ENCODE results near the gene IFFO2. TPM values are rescaled to one million over a fixed set of nuclear protein-coding genes. Genes with fewer than 3 reads are reported as not detected.
A peak's percentile ranks its signal among the peaks of the same experiment; 100 is the strongest.

IFFO2 gene
- total RNA-seq, 5 donors from 2014 or later (not counting 1 experiment from before 2014, with no cell fraction given): 36.0 to 76.2 (median 37.7) TPM

DNA sequence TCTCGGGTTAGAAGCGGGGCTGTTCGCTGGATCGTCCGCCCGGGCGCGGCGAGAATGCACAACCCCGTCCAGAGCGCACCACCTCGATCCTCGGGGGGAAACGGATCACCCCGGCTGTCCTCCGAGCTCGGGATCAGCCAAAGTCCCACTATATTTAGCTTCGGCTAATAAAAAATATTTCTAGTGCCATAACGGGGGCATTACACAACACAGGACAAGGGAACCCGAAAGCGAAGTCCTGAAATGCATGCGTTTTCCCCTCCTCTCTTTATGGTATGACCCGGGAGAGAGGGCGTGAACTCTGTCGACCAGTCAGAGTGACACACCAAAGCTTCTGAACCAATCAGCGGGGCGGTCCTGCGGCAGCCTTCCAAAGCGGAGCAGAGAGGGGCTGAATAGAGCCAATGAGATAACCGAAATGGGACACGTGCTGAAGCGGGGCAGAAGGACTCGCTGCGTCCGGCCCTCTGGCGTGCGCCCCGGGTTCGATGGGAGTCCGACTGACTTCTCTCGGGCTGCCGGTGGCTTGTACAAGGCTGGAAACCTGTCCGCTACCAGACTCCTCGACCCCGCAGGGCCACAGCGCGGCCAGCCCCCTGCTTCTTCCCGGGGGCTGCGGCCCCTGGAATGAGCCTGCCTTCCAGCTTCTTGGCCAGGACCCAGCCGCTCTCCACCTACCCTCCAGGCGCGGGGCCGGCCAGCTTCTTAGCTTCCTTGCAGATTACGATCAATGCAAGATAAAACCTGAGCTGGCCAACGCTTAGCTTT is 53.8 kb downstream of the IFFO2 start, which contains the start of gene ALDH4A1:
TSS of gene ALDH4A1 (minus strand) at position 33 of the 768 bp plus-strand sequence. CDS start at position 1, 32 bp downstream.
- peak; percentile 79 to 97 (median 92) for DNase-seq
- CTCF ChIA-PET: interaction anchor here in 1 of 2 donors (1.0 to 1.8 kb wide), 6 partner anchors 10 to 211 kb away, joined by 3 to 14 read pairs (median 5); partner anchors contain the start of gene IFFO2
- H3K9me3 ChIP-seq: no peaks in the 10 kb centered on the region
- POLR2A ChIA-PET: interaction anchor here in 1 of 2 donors (0.6 to 1.0 kb wide), 3 partner anchors 14 to 300 kb away, joined by 3 to 5 read pairs (median 5); partner anchors contain the start of gene IFFO2
- Mint-ChIP-seq H3K4me3 (peak within 1 kb of the TSS; percentile 88 to 91 (median 88)), H3K9me3 (no peaks in the 10 kb centered on the region), H3K36me3 (peaks cover under 1% of the 10 kb centered on the region), H3K27ac (peak within 1 kb of the TSS; percentile 96 to 99), H3K4me1 (peaks cover 30 to 47% (median 36%) of the 10 kb centered on the region in 3 donors), H3K27me3 (no peaks in the 10 kb centered on the region)
- H3K4me3 ChIP-seq (ENCODE audit: control insufficient read depth in 1 of 2, extremely low read depth in 1 of 2, low read length in 1 of 2): peak within 1 kb of the TSS; percentile 75 to 77
- no peaks in the 10 kb centered on the region for H3K27me3 ChIP-seq (replicated peaks in 1 of 2; ENCODE audit: control insufficient read depth in 2 of 2, extremely low read depth in 1 of 2, insufficient read depth in 2 of 2, low read length in 1 of 2)
- under 1% methylated on average over 48 of the region's 55 CpGs for WGBS (ENCODE audit: insufficient coverage)
- H3K4me1 ChIP-seq (ENCODE audit: control insufficient read depth in 1 of 2, extremely low read depth in 1 of 2, insufficient read depth in 2 of 2, low read length in 2 of 2): peaks cover 16 to 33% of the 10 kb centered on the region in 2 experiments
- peaks cover 2 to 24% of the 10 kb centered on the region in 2 donors for H3K36me3 ChIP-seq (ENCODE audit: control insufficient read depth in 2 of 2, extremely low read depth in 1 of 2, insufficient read depth in 1 of 2, low read length in 1 of 2)
- ATAC-seq (replicated peaks in 1 of 4): peak; percentile 95 to 98 (median 97)
- peak within 1 kb of the TSS; percentile 75 for H3K27ac ChIP-seq (ENCODE audit: low read length)

- H3K4me1 Mint-ChIP-seq: peaks cover 30 to 44% (median 31%) of the 10 kb centered on the region in 3 donors
Observed at GRCh38 chr1:18901952-18902522, 54.4 kb downstream of the IFFO2 start.

GRCh38 chr1:18901147-18901951 is 55.1 kb downstream of the IFFO2 start:
- CTCF ChIA-PET: no interaction called here
- Histone ChIP-seq H3K9me3 (no peaks in the 10 kb centered on the region), H3K4me3 (ENCODE audit: control insufficient read depth in 1 of 2, extremely low read depth in 1 of 2, low read length in 1 of 2) (peak overlapping the region in 1 of 2 donors; percentile 75), H3K4me1 (ENCODE audit: control insufficient read depth in 1 of 2, extremely low read depth in 1 of 2, insufficient read depth in 2 of 2, low read length in 2 of 2) (peaks cover 16 to 27% of the 10 kb centered on the region in 2 experiments), H3K27ac (ENCODE audit: low read length) (no peak overlapping the region), H3K36me3 (ENCODE audit: control insufficient read depth in 2 of 2, extremely low read depth in 1 of 2, insufficient read depth in 1 of 2, low read length in 1 of 2) (peaks cover 0 to 13% of the 10 kb centered on the region in 2 donors), H3K27me3 (replicated peaks in 1 of 2; ENCODE audit: control insufficient read depth in 2 of 2, extremely low read depth in 1 of 2, insufficient read depth in 2 of 2, low read length in 1 of 2) (no peaks in the 10 kb centered on the region)
- Mint-ChIP-seq H3K4me1 (peaks cover 28 to 37% (median 28%) of the 10 kb centered on the region in 3 donors), H3K27ac (peak overlapping the region; percentile 73 to 86), H3K27me3 (no peaks in the 10 kb centered on the region), H3K4me3 (peak overlapping the region; percentile 88 to 91 (median 88)), H3K9me3 (no peaks in the 10 kb centered on the region), H3K36me3 (no peaks in the 10 kb centered on the region)
- no peak for ATAC-seq (replicated peaks in 1 of 4)
- DNase-seq: no peak
- POLR2A ChIA-PET: interaction anchor here in 1 of 2 donors (0.5 kb wide), 1 partner anchor 110 kb away, joined by 4 read pairs; no protein-coding TSS in a partner anchor
- WGBS (ENCODE audit: insufficient coverage): 75% methylated on average over 2 of the region's 9 CpGs

More at GRCh38 chr1:18901952-18902522, 54.4 kb downstream of the IFFO2 start:
- Histone ChIP-seq H3K4me3 (ENCODE audit: control insufficient read depth in 1 of 2, extremely low read depth in 1 of 2, low read length in 1 of 2) (peak overlapping the region; percentile 75 to 77), H3K27ac (ENCODE audit: low read length) (peak overlapping the region; percentile 75), H3K9me3 (no peaks in the 10 kb centered on the region), H3K36me3 (ENCODE audit: control insufficient read depth in 2 of 2, extremely low read depth in 1 of 2, insufficient read depth in 1 of 2, low read length in 1 of 2) (peaks cover 0 to 18% of the 10 kb centered on the region in 2 donors), H3K4me1 (ENCODE audit: control insufficient read depth in 1 of 2, extremely low read depth in 1 of 2, insufficient read depth in 2 of 2, low read length in 2 of 2) (peaks cover 16 to 30% of the 10 kb centered on the region in 2 experiments), H3K27me3 (replicated peaks in 1 of 2; ENCODE audit: control insufficient read depth in 2 of 2, extremely low read depth in 1 of 2, insufficient read depth in 2 of 2, low read length in 1 of 2) (no peaks in the 10 kb centered on the region)
- ATAC-seq (replicated peaks in 1 of 4): no peak
- ChIA-PET CTCF (interaction anchor here in 1 of 2 donors (1.2 to 1.8 kb wide), 4 partner anchors 11 to 173 kb away, joined by 3 to 14 read pairs (median 7); partner anchors contain the start of gene IFFO2), POLR2A (interaction anchor here in 1 of 2 donors (0.8 kb wide), 1 partner anchor 15 kb away, joined by 3 read pairs; no protein-coding TSS in a partner anchor)
- Mint-ChIP-seq H3K27me3 (no peaks in the 10 kb centered on the region), H3K36me3 (no peaks in the 10 kb centered on the region), H3K9me3 (no peaks in the 10 kb centered on the region), H3K4me3 (peak overlapping the region; percentile 88 to 91 (median 88)), H3K27ac (peak overlapping the region; percentile 86 to 99)
- peak in 1 of 35 experiments; percentile 34 for DNase-seq
- WGBS (ENCODE audit: insufficient coverage): 1% methylated on average over 40 of the region's 44 CpGs

DNA sequence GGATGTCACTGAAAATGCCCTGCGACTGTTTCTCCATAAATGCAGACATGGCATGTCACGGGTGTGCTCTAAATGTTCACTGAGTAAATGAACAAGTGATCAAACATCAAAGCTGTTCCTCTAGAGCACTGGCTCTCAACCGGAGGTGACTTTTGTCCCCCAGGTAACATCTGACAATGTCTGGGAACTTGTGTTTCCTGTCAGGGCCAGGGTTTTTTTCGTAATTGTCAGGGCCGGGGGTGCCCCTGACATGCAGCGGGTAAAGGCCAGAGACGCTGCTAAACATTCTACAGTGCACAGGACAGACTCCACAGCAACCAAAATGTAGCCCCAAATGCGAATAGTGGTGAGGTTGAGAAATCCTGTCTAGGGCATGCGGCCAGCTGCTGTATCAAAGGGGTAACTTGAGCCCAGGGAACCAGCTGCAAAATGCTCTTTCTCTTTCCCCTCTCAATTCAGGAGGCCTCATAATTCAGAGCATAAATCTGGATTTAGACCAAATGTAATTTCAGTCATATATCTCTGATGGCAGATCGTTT is 56.1 kb downstream of the IFFO2 start:
- no peak overlapping the region for H3K27ac ChIP-seq (ENCODE audit: low read length)
- WGBS (ENCODE audit: insufficient coverage): 49% methylated on average over 5 of the region's 10 CpGs
- no peaks in the 10 kb centered on the region for H3K27me3 ChIP-seq (replicated peaks in 1 of 2; ENCODE audit: control insufficient read depth in 2 of 2, extremely low read depth in 1 of 2, insufficient read depth in 2 of 2, low read length in 1 of 2)
- peak overlapping the region in 2 of 3 donors; percentile 35 to 91 for H3K4me3 Mint-ChIP-seq
- ATAC-seq (replicated peaks in 1 of 4): no peak
- H3K4me1 Mint-ChIP-seq: peaks cover 28 to 36% (median 28%) of the 10 kb centered on the region in 3 donors
- H3K27me3 Mint-ChIP-seq: no peaks in the 10 kb centered on the region
- no peaks in the 10 kb centered on the region for H3K9me3 ChIP-seq
- no peak overlapping the region for H3K4me3 ChIP-seq (ENCODE audit: control insufficient read depth in 1 of 2, extremely low read depth in 1 of 2, low read length in 1 of 2)
- peaks cover 0 to 3% of the 10 kb centered on the region in 2 donors for H3K36me3 ChIP-seq (ENCODE audit: control insufficient read depth in 2 of 2, extremely low read depth in 1 of 2, insufficient read depth in 1 of 2, low read length in 1 of 2)
- no peak overlapping the region for H3K27ac Mint-ChIP-seq
- H3K36me3 Mint-ChIP-seq: no peaks in the 10 kb centered on the region
- ChIA-PET POLR2A (no interaction called here), CTCF (interaction anchor here in 1 of 2 donors (0.6 kb wide), 1 partner anchor 13 kb away, joined by 4 read pairs; no protein-coding TSS in a partner anchor)
- H3K4me1 ChIP-seq (ENCODE audit: control insufficient read depth in 1 of 2, extremely low read depth in 1 of 2, insufficient read depth in 2 of 2, low read length in 2 of 2): peaks cover 16 to 27% of the 10 kb centered on the region in 2 experiments
- peak in 3 of 35 experiments; percentile 9 to 29 (median 15) for DNase-seq
- H3K9me3 Mint-ChIP-seq: no peaks in the 10 kb centered on the region

DNA sequence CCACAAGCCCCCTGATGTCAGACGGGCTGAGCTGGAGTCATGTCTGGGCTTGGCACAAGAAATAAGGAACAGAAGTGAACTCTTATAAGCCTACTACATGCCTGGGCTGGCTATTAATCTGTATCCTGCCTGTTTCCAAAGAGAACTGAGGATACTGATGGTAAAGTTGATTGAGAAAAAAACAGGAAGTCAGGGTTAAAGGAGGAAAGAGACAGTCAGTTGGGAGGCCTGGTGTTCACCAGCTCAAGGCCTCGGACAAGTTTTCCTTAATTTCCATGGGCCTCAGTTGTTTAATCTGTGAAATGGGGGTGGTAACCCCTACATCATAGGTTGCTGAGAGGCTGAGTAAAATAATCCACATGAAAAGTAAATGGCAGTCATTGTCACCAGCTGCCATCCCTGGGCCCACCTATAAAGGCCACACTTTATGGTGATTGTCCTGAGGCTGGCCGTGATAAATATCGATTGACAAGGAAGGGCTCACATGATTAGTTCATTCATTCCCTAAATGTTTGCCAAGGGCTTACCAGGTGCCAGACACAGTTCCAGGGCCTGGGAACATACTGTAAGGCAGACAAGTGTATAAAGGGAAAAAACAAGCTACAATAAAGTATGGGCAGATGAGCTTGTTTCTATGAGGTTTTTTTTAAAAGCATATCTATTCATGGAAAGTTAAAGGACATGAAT is 57.0 kb downstream of the IFFO2 start:
- H3K27ac Mint-ChIP-seq: no peak overlapping the region
- WGBS (ENCODE audit: insufficient coverage): 93% methylated on average over 3 of the region's 4 CpGs
- H3K27ac ChIP-seq (ENCODE audit: low read length): no peak overlapping the region

More for the DNA sequence above, 57.0 kb downstream of the IFFO2 start:
- no peaks in the 10 kb centered on the region for H3K27me3 ChIP-seq (replicated peaks in 1 of 2; ENCODE audit: control insufficient read depth in 2 of 2, extremely low read depth in 1 of 2, insufficient read depth in 2 of 2, low read length in 1 of 2)
- peaks cover 16 to 27% of the 10 kb centered on the region in 2 experiments for H3K4me1 ChIP-seq (ENCODE audit: control insufficient read depth in 1 of 2, extremely low read depth in 1 of 2, insufficient read depth in 2 of 2, low read length in 2 of 2)
- H3K4me3 ChIP-seq (ENCODE audit: control insufficient read depth in 1 of 2, extremely low read depth in 1 of 2, low read length in 1 of 2): no peak overlapping the region
- Mint-ChIP-seq H3K4me1 (peaks cover 28 to 36% (median 28%) of the 10 kb centered on the region in 3 donors), H3K9me3 (no peaks in the 10 kb centered on the region), H3K36me3 (no peaks in the 10 kb centered on the region), H3K27me3 (no peaks in the 10 kb centered on the region), H3K4me3 (no peak overlapping the region)
- H3K36me3 ChIP-seq (ENCODE audit: control insufficient read depth in 2 of 2, extremely low read depth in 1 of 2, insufficient read depth in 1 of 2, low read length in 1 of 2): no peaks in the 10 kb centered on the region
- DNase-seq (no peak), ATAC-seq (replicated peaks in 1 of 4) (no peak)
- ChIA-PET CTCF (interaction anchor here (0.6 to 1.0 kb wide), 4 partner anchors 8 to 72 kb away, joined by 3 to 4 read pairs (median 4); no protein-coding TSS in a partner anchor), POLR2A (no interaction called here)
- H3K9me3 ChIP-seq: no peaks in the 10 kb centered on the region
